Renal pelvis (tissue), 4 donors: ENCODE measurements around the gene AOPEP. TPM values are rescaled to one million over a fixed set of nuclear protein-coding genes. Genes with fewer than 3 reads are reported as not detected.

ENCODE experiments used
- DNase-seq: peaks from one replicate; pipeline ENCODE4 v3.0.0-alpha.2; 2013
- polyA plus RNA-seq, 3 donors: library from polyadenylated mRNA; unstranded; fragments of 120-200 nt; gene quantifications; one replicate each; pipeline ENCODE4 v1.2.1, GENCODE V29; 2013; ENCODE audit not compliant: insufficient read length in 3 of 3

Gene AOPEP
- polyA plus RNA-seq, 3 donors, result 57.9 to 61.7 (median 59.4) TPM

GRCh38 chr9:95080961-95081647 is 354.6 kb downstream of the AOPEP start:
- no peak for DNase-seq

- no peak for DNase-seq
Observed at GRCh38 chr9:95081998-95082397, 355.5 kb downstream of the AOPEP start.

- no peak for DNase-seq
Observed at GRCh38 chr9:95082401-95083084, 356.0 kb downstream of the AOPEP start.

- DNase-seq, result no peak
Observed at GRCh38 chr9:95083086-95083768, 356.7 kb downstream of the AOPEP start.

GRCh38 chr9:95084254-95084934 is 357.9 kb downstream of the AOPEP start:
- DNase-seq, result no peak

GRCh38 chr9:95085036-95085770 is 358.7 kb downstream of the AOPEP start:
- DNase-seq, result no peak

GRCh38 chr9:95085861-95086563 is 359.5 kb downstream of the AOPEP start:
- DNase-seq, result no peak

GRCh38 chr9:95086564-95086955 is 360.1 kb downstream of the AOPEP start:
- DNase-seq, result no peak

GRCh38 chr9:95087659-95088242 is 361.3 kb downstream of the AOPEP start:
- DNase-seq, result no peak

- no peak for DNase-seq
Observed at GRCh38 chr9:95088421-95089161, 362.1 kb downstream of the AOPEP start.

- DNase-seq, result no peak
Observed at GRCh38 chr9:95089257-95090022, 362.9 kb downstream of the AOPEP start.

GRCh38 chr9:95090023-95090791 is 363.7 kb downstream of the AOPEP start:
- DNase-seq, result no peak

GRCh38 chr9:95090871-95091577 is 364.5 kb downstream of the AOPEP start:
- no peak for DNase-seq

GRCh38 chr9:95091601-95092261 is 365.2 kb downstream of the AOPEP start:
- DNase-seq, result no peak

GRCh38 chr9:95092262-95093072 is 366.0 kb downstream of the AOPEP start:
- no peak for DNase-seq

- DNase-seq, result no peak
Observed at GRCh38 chr9:95093586-95093985, 367.1 kb downstream of the AOPEP start.
